GM19035 (cell line): ENCODE results near the gene DNAJC21.

Source experiments
- ATAC-seq: cut with Tn5 transposase; IDR thresholded peaks from one replicate; pipeline ENCODE4 v1.9.1; 2021; ENCODE audit not compliant: unreplicated experiment

DNAJC21 gene

DNA sequence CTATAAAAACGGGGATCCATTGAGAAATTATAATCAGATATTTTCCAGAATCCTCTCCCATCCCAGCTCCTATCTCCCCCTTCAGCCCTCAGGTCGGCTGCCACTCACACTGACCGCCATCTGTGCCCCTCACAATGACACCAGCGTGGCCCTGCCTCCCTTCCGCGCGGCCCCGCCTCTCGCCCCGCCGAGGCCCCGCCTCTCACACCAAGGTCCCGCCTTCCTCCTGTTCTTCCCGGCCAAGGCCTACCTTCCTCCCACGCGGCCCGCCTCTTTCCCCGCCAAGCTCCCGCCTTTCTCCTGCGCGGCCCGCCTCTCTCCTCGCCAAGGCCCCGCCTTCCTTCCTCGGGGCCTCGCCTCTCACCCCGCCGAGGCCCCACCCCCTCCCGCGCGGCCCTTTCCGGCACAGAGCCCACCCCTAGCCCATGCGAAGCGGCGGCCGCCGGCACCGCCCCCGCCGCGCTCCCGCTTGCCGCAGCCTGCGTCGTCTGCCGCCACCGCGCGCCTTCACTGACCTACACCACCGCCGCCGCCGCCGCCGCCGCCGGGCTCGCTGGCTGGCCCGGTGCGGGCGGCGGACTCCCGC, at the start of gene DNAJC21:
Gene DNAJC21 (plus strand): TSS at position 426 of the 586 bp plus-strand sequence. CDS start 261 bp downstream, outside the sequence.
- peak; percentile 85 for ATAC-seq

DNA sequence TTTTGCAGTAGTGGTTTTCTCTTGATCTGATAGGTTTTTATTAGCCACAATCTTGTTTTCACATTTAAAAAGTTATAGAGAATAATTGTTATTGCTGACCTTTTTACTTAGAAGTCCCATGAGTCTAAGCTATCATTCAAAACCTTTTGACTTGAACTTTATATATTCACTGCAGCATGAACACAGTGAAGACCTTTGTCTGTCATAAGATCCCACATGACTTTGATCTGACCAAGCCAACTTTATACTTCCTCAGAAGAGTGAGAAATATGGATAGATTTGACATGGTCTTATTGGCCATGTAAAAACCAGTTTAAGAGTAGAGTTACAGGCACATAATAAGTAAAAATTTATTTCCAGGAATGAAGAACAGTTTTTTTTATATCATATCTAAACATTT, 48.1 kb upstream of the DNAJC21 start:
- no peak for ATAC-seq

DNA sequence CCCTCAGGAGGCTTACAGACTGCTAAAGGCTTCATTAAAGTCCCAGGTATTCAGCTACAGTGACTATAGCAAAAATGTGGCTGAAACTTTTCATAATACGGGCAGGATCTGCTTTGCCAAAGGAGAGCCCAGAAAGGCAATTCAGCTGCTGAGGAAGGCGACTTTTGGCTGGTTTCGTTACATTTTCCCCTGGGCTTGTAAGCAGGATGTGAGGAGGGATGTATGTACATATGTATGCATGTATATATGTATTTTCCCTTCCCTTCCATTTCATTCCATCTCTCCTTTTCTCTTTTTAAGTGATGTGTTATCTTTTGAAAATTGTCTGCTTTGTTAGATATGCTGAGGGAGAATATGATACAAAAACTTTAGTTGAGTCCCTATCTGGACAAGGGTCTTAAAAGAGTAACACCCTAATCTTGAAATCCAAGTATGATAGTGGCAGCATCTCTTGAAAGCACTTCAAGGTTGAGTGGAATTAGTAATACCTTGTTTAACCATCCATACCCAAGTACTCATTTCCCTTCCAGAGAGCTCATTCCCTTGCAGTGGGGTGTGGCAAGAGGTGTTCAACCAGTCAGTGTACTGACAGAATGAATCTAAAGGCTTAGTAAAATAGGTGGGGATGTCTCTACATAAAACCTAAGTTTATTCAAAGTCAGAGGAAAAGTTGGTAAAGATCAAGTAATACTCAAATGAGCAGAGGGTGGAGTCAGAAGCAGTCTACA, 42.8 kb upstream of the DNAJC21 start:
- no peak for ATAC-seq

DNA sequence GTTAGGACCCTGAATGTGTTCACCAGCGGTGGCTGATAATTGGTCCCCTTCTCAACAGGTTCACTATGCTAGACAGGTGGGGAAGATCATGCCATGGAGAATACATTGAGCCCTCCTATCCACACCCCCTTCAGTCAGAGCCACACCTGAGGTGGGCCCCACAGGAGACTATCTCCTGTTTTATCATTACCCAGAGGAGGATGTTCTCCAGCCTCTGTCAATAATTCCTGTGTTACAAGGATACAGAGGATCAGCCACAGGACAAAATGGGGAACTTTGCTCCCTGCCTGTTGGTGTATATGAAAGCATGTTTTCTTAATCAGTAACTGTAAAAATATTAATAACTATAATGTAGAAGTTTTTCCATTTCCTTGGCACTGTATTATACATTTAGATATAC, 40.0 kb upstream of the DNAJC21 start:
- ATAC-seq = no peak

DNA sequence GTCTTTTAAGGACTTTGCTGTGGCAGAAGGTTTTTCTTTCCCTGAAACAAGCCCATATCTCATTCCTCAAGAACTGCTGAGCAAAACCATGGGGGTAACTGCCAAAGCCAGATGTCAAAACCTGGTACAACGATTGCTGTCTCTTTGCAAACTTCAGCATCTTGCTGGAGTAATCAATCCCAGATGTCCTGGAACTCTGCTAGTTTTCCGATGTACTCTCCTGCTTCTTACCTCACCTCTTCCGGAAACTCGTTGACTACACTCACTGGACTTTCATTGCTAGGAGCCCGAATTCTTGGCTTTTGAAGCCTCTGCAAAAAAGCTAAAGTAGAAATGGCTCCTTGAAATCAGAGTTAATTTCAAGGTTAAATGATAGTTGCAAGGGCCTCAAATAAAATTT, 37.4 kb upstream of the DNAJC21 start:
- ATAC-seq = no peak

DNA sequence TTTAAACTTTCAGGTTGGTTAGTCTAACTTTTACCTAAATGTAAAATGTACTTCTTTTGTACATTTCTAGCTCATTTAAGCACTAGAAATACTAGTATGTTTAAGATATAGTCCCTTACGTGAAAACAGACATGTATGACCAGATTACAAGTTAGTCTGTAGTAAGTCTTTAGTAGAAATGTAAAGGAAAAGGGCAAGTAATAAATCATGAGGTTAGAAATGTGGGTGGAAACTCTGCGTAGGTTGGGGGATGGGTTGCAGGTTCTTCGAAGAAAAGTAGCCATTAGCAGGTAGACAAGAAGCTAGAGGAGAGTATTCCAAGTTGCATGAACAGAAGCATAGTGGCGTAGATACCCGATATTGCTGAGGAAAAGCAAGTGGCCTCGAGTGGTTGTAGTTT, 36.9 kb upstream of the DNAJC21 start:
- no peak for ATAC-seq

DNA sequence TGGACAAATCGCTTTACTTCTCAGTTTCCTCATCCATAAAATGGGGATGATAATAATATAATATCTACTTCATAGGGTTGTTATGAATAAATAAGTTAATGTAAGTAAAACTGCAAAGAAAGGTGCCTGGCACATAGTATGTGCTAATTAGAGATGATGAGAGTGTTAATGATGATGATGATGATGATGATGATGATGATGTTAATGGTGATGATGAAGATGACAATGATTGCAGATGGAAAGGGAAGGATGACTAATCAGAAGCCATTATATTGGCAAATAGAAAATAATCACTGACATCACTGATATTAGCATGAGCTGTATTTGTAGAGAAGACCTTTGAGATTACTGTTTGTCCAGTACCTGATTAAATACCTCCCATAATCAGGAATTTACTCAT, 34.6 kb upstream of the DNAJC21 start:
- ATAC-seq = no peak

DNA sequence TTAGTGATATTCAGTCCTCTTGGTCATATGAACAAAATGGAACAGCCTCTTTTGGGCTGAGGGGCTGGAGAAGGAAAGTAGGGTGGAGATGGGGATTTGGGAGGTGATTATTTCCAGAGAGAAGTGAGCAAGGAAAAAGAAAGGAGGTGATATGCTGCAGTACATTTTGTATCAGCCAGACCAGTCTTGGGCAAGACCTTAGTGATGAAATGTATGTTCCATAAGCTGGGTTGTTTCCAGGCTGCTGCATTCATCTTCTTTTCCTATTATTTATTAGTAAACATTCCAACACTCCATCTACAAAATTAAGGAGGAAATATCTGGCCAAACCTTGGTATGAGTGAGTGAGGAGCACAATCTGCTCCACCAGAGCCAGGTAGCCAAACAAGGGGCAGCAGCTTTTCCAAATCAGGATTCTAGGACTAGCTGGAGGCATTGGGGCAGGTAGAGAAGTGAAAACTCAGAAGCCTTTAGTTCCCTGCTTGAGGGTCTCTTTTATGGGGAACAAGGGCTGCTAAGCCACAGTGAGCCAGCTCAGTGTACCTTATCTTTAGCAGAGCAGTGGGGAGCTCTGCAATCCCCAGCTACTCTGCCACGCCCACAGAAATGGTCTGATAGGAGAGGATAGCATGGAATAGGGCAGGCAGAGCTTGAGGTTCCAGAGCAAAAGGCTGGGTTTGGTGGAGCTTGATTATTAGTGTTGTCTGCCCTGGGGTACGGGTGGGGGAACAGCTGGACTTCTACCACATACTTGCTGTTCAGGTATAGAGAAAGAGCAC, 33.5 kb upstream of the DNAJC21 start:
- ATAC-seq = no peak

DNA sequence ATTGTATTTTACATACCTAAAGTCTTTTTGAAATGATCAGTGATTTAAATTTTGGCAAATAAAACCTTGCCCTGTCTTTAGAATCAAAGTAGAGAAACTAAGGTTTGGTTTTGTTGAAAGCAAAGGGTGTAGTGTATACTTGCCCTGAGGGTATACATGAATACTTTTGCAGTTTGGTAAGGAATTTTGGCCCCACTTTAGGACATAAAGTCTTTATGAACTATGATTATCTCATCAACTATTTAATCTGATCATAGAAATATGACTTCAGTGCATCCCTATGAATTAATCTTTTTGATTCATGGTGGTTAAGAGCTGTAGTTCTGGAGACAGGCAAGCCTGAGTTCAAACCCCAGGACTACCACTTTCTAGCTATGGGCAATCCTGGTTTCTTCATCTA, 31.7 kb upstream of the DNAJC21 start:
- no peak for ATAC-seq

DNA sequence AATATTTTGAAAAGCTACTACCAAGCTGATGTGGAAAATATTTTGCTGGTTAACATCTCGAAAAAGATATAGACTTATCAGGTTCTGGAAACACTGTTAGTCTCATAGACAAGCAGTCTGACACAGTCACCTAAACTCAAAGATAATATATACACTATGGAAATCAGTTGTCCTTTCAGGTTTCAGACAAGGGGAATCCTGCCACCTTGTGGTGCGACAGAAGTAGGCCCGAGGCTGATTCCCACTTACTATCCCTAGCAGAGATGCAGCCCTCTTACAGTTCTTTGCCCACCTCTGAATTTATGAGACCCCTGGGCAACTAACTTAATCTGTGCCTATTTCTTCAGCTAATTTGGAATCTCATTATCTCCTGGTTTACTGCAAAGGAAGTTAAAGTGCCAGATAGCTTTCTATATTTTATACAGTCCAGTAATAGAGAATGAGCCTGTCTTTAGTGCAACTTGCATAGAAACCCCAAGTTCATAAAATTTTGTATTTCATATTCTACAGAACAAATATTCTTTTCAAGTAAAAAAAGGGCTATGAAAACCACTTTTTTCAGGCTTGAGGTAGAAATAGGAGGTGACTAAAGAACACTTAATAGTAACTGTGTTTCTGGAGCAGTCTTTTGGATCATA, 31.0 kb upstream of the DNAJC21 start:
- peak; percentile 74 for ATAC-seq

DNA sequence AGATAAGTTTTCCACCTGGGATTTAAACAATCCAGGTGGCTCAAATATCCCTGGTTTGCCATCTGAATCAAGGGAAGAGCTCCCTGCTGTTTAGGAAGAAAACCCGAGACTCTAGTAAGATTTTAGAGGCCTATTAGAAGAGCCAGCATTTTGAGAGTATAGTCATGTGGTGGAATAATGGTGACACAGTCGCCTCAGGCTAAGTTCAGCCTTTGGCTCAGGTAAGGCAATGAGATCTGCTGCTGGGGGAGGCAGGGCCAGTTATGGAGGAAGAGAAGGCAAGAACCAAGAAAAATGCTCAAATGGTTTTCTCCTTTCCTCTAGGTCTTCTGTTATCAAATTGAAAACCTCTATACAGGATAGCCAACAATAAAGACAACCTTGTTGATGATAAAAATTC, 30.3 kb upstream of the DNAJC21 start:
- ATAC-seq = no peak

DNA sequence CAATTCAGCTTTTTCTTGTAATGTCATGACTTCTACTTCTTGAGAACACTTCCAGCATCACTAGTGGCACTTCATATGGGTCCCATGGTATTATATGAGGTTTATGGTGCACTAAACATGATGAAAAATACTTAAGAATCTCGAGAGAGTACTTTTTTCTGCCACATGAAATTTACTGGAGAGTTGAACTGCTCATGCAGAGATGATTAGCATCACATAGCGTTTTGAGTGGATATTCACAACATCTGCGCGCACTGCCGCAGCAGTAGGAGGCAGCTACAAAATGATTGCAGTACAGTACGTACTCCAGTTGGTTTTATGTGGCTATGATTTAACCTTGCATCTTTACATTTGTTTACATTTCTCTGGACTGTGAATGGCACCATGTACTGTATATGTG, 28.7 kb upstream of the DNAJC21 start:
- no peak for ATAC-seq

DNA sequence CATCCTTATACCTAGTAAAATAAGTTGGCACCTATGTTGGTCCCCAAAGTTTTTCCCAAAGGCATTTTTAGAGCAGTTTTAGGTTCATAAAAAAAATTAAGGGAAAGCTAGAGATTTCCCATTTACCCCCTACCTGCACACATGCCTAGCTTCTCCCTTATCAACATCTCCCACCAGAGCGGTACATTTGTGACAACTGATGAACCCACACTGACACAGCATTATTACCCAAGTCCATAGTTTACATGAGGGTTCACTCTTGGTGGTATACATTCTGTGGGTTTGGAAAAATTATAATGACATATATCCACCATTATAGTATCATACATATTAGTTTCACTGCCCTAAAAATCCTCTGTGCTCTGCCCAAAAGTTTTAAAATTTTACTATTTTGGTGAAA, 26.1 kb upstream of the DNAJC21 start:
- ATAC-seq = no peak

DNA sequence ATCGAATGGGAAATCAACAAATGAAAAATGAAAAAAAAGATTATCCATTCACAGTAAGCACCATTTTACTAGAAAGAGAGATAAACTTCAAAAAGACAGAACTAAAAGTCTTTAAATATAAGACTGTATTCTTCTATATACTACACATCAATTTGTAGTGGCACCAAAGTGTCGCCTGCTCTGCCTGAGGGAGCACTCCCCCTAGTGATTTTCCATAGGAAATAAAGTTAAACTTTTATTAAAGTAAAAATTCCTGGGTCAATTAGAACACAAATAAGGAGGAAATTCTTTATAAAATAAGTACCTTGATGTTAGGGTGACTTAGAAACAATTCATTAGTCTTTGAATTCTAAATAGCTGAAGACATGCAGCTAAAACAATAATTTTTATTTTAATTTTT, 23.8 kb upstream of the DNAJC21 start:
- ATAC-seq = no peak

DNA sequence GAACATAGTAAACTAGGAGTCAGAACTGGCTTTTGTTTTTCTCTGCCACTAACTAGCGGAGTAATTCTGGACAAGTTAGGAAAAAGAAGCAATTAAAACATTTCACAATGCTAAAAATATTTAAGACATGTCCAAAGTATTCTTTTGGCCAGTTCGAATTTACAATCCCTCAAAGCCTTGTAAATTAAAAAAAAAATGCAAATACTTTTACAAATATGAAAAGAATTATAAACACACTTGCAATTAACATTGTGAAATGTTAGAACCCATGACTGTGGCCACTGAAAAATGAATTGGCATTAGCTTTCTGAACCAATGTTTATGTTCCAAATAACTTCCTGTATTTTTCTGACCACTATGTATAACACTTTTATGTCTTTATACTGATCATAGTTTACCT, 16.3 kb upstream of the DNAJC21 start:
- no peak for ATAC-seq

DNA sequence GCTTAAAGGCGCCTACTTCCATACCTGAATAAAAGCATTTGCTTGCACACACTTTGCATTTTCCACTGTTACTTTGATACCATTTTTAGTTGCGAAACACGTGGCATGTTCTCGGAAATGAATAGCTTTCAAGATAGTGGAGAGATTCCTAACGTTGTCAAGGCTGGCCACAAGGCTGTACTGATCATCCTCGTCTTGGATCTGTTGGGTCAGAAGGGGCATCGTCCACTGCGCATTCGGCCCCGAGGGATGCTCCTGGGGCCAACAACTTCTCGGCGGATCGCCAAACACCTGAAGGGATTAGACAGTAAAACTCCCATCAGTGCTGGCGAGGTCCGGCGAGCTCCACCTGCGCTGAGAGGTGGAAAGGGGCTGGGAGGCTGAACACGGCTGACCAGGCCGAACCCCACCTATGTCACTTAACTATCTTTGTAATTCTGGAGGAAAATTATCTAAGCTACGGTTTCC, 14.7 kb upstream of the DNAJC21 start:
- ATAC-seq = peak; percentile 16

DNA sequence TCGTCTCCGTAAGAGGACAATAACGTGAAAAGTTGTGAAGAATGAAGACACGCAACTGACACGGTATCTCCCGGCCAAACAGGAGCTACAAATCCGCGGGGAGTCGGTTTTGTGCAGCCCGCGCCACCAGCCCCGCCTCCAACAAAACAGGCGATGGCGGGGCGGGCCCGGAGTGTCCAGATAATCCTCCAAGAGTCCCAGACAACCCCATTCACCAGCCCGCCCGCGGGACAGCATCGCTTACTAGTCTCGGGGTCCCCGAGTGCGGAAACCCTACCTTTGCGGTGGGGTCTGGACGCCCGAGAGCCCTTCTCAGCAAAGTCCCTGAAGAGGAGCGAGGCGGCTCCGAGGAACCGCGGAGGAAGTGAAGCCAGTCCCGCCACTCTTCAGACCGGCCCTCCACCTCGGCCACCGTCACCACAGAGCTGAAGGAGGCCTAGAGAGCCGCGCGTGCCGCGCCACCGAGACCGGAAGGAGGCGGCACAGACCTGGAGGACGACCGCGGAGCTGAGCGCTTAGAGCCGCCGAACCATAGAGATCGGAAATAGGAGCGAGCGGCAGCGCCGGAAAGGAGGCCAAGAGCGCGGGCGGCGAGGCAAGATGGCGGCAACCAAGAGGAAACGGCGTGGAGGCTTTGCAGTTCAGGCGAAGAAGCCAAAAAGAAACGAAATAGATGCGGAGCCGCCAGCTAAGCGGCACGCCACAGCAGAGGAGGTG, 14.1 kb upstream of the DNAJC21 start, which contains the start of the genes BRIX1 and RAD1:
Gene BRIX1 (plus strand): TSS at position 573 of the 717 bp plus-strand sequence. CDS start 28 bp downstream, at position 601.
Gene RAD1 (minus strand): TSS at position 366 of the 717 bp plus-strand sequence. CDS start 612 bp downstream, outside the sequence.
- peak; percentile 98 for ATAC-seq

DNA sequence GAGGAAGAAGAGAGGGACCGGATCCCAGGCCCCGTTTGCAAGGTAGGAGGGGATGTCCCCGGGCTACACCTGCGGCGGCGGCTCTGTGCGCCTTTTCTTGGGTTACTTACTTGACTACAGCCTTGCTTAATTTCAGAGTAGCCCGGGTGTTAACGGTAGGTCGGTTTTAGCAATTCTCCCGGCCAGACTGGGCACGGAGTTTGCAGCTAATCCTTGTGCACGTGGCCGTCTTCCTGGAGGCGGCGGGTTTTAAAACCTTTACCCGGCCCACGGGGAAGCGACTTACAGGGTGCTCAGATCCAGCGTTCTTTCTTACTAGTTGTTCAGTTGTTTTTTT, 13.5 kb upstream of the DNAJC21 start:
- ATAC-seq = peak; percentile 17

DNA sequence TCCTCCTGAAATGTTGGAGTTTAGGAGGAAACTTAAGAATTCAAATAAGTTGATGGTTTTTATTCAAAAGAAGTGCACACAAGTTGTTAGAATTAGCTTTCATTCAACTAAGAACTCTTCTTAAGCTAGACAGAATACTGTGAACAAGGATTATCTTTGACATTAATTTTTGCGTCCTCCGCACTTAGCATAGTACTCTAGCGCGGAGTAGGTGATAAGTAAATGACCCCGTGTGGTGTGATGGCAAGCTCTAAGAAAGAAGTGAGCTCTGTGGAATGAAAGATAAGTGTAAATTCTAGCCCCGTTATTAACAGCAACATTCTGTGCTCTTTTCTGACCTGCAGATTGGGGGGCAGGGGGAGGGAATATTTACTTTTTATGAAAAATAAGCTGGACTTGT, 12.8 kb upstream of the DNAJC21 start:
- ATAC-seq = no peak

DNA sequence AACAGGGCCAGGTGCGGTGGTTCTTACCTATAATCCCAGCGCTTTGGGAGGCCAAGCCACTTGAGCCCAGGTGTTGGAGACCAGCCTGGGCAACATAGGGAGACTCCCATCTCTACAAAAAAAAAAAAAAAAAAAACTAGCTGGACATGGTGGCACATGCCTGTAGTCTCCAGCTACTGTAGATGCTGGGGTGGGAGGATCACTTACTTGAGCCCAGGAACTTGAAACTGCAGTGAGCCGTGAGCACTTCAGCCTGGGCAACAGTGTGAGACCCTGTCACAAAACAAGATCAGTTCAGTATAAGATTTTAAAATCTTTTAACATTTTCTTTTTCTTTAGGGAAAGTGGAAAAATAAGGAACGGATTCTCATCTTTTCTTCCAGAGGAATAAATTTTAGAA, 11.3 kb upstream of the DNAJC21 start:
- no peak for ATAC-seq

DNA sequence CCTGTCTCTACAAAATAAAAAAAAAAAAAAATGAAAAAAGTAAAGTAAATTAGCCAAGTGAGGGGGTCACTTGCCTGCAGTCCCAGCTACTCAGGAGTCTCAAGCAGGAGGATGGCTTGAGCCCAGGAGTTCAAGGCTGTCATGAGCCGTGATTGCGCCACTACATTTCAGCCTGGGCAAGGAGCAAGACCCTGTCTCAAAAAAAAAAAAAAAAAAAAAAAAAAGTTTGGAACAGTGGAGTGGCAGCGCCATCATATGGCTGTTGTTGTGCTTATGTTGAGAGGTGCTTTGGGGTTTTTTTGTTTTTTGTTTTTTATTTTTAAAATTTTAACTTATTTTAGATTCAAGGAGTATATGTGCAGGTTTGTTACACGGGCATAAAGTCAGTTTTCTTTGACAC, 10.3 kb upstream of the DNAJC21 start:
- ATAC-seq = no peak
